D721Med (cell line): Measurements from ENCODE around the gene TMCC2.

ENCODE experiments used
- DNase-seq: peaks from one replicate; pipeline ENCODE4 v3.0.0; 2011; ENCODE audit warnings: low spot score; ENCODE audit not compliant: insufficient read length
- FAIRE-seq: peaks from 2 replicates; lab custom pipeline; 2011; peaks lifted over from hg19 to GRCh38; lab: Jason Lieb, UNC
- CTCF ChIP-seq: IDR thresholded peaks from 2 replicates; pipeline ENCODE4 v1.5.1; 2012; ENCODE audit warnings: mild to moderate bottlenecking, control low read depth; ENCODE audit not compliant: insufficient read depth; ENCODE audit errors: missing control alignments

The TMCC2 gene

GRCh38 chr1:205306929-205307566 lies 79.3 kb downstream of the TMCC2 start:
- DNase-seq (no peak), FAIRE-seq (no peak)
- no peak for TF ChIP-seq CTCF

- no peak for TF ChIP-seq CTCF
- DNase-seq (no peak), FAIRE-seq (no peak)
Measured at GRCh38 chr1:205309741-205310140, 82.0 kb downstream of the TMCC2 start.

- DNase-seq (no peak), FAIRE-seq (no peak)
- TF ChIP-seq CTCF = no peak
Measured at GRCh38 chr1:205310976-205311704, 83.4 kb downstream of the TMCC2 start.

DNA sequence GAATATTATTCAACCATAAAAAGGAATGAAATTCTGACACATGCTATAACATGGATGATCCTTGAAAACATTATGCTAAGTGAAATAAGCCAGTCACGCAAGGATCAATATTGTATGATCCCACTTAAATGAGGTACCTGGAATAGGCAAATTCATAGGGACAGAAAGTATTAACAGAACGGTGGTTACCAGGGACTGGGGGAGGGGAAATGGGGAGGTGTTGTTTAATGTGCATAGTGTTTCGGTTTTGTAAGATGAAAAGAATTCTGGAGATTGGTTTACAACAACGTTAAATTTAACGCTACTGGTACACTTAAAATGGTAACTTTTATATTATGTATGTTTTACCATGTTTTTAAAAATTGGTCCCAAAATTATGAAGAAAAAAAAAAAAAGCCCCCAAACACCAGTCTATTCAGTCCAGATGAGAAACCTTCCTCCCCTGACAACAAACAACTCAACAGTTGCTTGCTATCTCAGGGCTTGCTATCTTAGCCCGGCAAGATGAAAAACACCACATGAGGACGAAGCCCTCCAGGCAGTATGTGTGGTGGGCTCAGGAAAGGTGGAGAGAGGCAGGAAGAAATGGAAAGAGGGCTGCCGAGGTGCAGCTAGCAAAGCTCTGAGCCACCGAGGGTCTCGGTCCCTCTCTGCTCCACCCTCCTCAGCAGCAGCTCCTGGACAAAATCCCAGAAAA lies 85.3 kb downstream of the TMCC2 start:
- no peak for FAIRE-seq
- DNase-seq = no peak
- no peak for TF ChIP-seq CTCF

GRCh38 chr1:205313563-205314308 lies 86.0 kb downstream of the TMCC2 start:
- DNase-seq = no peak
- FAIRE-seq = no peak
- TF ChIP-seq CTCF = no peak

DNA sequence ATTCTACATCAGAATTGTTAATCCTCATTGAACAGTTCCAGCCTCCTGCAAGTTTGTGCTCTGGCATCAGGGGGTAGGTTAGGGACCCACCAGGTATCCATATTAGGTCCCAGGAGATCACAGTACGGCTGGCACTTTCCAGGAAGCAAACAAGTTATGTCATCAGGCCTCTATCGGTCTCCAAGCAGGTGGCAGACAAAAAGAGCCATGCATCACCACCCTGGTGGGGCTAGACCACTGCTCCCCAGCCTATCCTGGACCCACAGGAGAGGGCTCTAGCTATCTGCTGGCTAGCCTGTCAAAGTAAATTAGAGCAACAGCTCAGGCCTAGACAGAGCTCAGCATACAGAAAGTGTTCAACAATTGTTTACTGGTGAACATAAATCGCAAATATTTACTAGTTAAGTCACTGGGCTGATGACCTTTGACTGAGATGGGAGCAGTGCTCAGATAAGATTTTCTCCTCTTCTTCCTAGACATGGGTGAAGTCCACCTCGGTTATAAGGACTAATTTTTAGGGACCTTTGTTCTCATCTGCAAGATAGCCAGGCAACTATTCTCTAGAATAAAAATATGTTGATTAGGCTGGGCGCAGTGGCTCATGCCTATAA lies 87.4 kb downstream of the TMCC2 start:
- FAIRE-seq = no peak
- no peak for DNase-seq
- TF ChIP-seq CTCF = no peak
